Fibroblast of villous mesenchyme (primary cell): ENCODE measurements around the gene DAGLA. TPM values are rescaled to one million over a fixed set of nuclear protein-coding genes. Genes with fewer than 3 reads are reported as not detected.
A peak's percentile ranks its signal among the peaks of the same experiment; 100 is the strongest.

Experiments used
- DNase-seq: peaks from one replicate; pipeline ENCODE4 v3.0.0-alpha.2; 2010; ENCODE audit warnings: low read depth
- H3K4me3 ChIP-seq: 2 replicates; pipeline ENCODE4 v1.5.1; 2011; ENCODE audit warnings: low read depth, mild to moderate bottlenecking, low read length
- total RNA-seq: library from RNA; depleted of rRNA; stranded (reverse); fragments of >200 nt; gene quantifications from 2 replicates; pipeline ENCODE4 v1.2.3, GENCODE V29; 2012
- TF ChIP-seq, protein P1 (sequence below): IDR thresholded peaks from 2 replicates; pipeline ENCODE4 v1.5.1; 2012; ENCODE audit warnings: low read depth, mild to moderate bottlenecking, low read length; ENCODE audit not compliant: insufficient read depth

The DAGLA gene
- total RNA-seq, 1 donor = 2.2 TPM

DNA sequence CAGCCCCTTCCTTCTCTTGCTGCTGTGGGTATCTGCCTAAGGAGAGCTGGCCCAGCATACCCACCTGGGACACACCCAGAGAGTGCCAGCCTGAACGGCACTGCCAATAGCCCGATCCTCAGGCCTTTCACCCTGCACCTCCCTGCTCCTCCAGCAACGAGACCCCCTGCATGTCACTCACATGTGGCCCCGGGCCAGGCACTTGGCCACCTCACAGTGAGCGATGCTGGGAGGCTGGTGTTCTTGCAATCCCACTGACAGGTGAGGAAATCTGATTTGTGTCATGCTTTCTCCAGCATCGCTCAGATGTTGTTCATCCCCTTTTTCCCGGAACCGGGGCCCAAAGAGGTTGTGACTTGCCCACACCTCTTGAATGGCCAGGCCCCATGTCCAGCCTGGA is 20.5 kb downstream of the DAGLA start:
- no peak overlapping the region for H3K4me3 ChIP-seq
- TF ChIP-seq, protein P1, sequence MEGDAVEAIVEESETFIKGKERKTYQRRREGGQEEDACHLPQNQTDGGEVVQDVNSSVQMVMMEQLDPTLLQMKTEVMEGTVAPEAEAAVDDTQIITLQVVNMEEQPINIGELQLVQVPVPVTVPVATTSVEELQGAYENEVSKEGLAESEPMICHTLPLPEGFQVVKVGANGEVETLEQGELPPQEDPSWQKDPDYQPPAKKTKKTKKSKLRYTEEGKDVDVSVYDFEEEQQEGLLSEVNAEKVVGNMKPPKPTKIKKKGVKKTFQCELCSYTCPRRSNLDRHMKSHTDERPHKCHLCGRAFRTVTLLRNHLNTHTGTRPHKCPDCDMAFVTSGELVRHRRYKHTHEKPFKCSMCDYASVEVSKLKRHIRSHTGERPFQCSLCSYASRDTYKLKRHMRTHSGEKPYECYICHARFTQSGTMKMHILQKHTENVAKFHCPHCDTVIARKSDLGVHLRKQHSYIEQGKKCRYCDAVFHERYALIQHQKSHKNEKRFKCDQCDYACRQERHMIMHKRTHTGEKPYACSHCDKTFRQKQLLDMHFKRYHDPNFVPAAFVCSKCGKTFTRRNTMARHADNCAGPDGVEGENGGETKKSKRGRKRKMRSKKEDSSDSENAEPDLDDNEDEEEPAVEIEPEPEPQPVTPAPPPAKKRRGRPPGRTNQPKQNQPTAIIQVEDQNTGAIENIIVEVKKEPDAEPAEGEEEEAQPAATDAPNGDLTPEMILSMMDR = no peak
- DNase-seq = no peak

DNA sequence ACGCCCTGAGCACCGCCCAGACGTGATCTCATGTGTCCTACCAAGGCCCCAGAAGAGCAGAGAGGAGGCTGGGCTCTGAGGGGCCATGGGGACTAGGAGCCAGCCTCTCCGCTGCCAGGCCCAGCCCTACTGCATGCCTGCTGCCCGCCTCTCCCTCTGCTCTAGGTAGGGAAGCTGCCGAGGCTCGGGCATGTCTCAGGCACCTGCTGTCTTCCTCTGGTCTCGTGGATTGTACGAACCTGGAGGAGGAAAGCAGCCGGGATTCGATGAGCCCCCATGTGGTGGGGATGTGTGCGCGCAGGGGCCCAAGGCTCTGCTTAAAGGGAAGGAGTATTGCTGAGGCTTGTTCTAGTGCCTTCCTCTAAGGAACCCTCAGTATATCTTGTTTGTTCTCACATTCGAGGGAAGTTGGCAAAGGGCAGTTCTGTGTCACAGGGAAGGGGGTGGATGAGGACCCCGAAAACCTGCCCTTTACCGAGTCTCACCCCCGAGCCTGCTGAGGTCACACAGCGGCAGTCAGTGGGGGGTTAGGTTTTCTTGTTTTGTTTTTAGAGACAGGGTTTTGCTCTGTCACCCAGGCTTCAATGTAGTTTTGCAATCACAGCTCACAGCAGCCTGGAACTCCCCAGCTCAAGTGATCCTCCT is 21.2 kb downstream of the DAGLA start:
- no peak overlapping the region for H3K4me3 ChIP-seq
- TF ChIP-seq, protein P1 = peak; percentile 47
- peak; percentile 21 for DNase-seq

DNA sequence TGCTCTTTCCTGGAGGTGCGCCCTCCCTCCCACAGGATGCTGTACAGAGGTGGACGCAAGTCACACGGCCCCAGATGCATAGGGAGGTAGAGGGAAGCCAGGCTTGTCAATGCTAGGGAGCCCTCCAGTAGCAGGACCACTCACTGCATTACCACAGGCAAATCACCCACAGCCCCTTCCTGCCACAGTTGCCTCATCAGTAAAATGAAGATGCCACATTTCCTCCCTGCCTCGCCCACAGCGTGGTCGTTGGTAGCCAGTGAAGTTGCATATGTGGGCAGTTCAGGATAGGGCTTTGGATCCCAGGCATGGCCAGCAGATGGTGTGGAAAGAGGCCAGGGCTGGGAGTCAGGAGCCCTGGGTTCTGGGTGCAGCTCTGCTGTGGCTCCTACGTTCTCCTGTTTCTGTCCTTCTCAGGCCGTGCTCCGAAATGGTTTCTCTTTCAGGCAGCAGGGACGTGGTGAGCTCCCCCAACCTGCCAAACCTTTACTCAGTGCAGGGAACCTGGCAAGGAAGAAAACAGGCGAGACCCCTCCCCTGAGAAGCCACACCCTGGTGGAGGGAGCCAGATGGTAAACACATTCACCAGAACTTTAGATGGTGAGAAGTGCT is 22.6 kb downstream of the DAGLA start:
- no peak overlapping the region for H3K4me3 ChIP-seq
- TF ChIP-seq, protein P1 = no peak
- DNase-seq = no peak

DNA sequence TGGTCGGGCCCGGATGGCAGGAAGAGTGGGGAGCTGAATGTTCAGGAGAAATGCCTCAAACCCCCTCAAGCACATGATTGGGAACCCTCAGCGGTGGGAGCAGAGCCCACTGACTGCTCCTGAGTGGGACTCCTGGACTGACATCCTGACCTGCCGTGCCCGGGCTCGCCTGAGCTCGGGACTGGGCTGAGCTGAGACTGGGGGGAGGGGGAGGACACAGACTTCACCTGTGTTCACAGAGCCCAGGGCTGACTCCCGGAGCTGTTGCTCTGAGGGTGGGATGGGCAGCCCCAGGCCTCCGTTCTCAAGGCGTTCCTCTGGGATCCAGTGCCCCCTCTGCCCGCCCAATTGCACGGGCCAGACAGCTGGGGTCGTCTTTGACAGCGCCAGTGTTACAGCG is 24.6 kb downstream of the DAGLA start:
- no peak for DNase-seq
- H3K4me3 ChIP-seq = no peak overlapping the region
- TF ChIP-seq, protein P1 = no peak

DNA sequence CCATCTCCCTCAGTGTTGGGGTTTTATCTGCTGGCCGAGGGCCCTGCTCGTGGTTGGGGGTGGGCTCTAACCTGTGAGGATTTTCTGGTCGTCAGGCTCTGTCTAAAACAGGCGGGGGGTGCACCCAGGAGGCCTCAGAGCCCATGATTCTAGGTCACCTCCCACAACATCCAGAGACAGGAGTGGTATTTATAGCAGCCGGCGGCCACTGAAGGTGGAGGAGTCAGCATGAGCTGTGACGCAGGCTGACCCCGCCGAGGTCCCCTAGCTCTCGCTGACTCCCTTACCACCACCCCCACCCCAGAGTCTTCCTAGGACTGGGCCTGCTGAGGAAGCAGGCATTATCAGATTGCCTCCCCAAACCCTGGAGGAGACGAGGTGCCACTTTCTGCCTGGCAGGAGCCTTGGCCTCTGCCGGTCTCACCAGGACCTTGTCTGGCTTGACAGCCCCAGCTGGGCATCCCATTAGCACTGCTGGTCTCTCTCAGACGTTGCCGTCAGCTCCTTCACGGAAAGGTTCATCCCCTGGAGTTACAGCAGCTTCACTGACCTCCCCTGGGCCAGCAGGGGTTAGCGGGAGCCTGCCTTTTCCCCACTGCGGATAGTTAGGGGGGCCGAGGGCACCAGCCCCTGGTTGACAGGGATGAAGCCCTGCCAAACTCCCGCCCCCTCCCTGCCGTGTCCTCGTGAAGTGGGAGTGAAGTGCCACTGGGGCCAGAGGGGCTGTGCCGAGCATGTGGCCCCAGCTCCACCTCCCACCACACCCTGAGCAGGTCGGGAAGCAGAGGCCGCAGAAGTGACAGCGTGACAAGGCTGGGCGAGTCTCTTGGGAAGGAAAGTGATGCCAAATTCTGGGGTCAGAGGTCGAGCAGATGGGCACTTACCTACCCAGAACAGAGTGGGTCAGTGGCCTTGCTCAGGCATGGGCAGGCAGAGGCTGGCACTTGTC is 26.5 kb downstream of the DAGLA start:
- TF ChIP-seq, protein P1 = no peak
- peak; percentile 46 for DNase-seq
- H3K4me3 ChIP-seq = no peak overlapping the region

DNA sequence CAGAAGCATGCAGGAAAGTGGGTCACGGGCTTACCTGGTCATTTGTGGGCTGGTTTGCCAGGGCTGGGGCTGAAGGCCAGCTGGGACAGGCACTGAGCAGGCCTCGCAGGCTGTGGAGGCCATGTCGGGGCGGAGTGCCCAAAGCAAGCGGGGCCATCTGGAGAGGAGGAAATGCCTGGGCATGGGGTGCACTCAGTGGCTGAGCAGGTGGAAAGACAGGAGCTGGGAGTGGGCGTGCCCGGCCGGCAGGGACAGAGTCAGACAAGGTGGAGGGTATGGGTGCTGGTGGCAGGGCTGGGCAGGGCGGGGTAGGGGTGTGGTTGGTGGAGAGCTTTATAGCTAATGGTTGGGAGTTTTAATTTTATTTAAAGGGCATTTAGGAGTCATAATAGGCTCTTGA is 27.4 kb downstream of the DAGLA start:
- no peak overlapping the region for H3K4me3 ChIP-seq
- TF ChIP-seq, protein P1 = no peak
- DNase-seq = no peak
